Measurements from ENCODE around the gene SH2D7.
A peak's percentile ranks its signal among the peaks of the same experiment; 100 is the strongest.

Gene SH2D7

GRCh38 chr15:78054966-78055365, 37.4 kb upstream of the SH2D7 start:
- no peak overlapping the region for H3K4me3 ChIP-seq (ENCODE audit: low read length)
- TF ChIP-seq ZNF274 (IDR thresholded peaks at IDR 0.05; ENCODE audit: low read depth, low read length) = no peak

GRCh38 chr15:78055919-78056713, 36.2 kb upstream of the SH2D7 start:
- no peak overlapping the region; the same call in 1 of the 2 replicates for H3K4me3 ChIP-seq (ENCODE audit: low read length)
- TF ChIP-seq ZNF274 (IDR thresholded peaks at IDR 0.05; ENCODE audit: low read depth, low read length) = no peak

- TF ChIP-seq ZNF274 (IDR thresholded peaks at IDR 0.05; ENCODE audit: low read depth, low read length) = no peak
- H3K4me3 ChIP-seq (ENCODE audit: low read length) = no peak overlapping the region; the same call in 1 of the 2 replicates
Measured at GRCh38 chr15:78056714-78057269, 35.6 kb upstream of the SH2D7 start.

- TF ChIP-seq ZNF274 (IDR thresholded peaks at IDR 0.05; ENCODE audit: low read depth, low read length) = no peak
- H3K4me3 ChIP-seq (ENCODE audit: low read length) = no peak overlapping the region
Measured at GRCh38 chr15:78057803-78058202, 34.6 kb upstream of the SH2D7 start.

DNA sequence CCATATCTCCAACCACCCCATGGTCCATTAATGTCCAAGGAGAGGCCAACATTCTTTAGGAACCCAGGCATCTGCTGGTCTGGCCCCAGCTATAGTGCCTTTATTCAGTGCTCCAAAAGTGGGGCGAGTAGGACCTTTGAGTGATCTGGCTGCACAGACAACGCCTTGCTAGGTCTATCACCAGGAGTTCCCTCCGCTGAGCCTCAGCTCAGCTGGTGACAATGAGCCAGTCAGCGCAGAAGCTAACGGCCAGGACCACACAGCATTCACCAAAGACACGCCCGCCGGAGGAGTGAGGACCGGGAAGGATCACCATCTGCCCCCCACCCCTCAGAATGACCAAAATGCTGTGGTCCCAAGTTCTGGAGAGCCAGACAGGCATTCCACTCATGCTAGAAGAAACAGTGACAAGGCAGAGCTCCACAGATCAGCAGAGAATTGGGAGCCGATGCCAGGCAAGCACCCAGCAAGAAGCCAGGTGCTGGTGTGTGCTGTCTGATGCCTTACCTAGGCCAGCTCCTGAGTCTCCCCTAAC, 33.9 kb upstream of the SH2D7 start:
- H3K4me3 ChIP-seq (ENCODE audit: low read length) = no peak overlapping the region
- no peak for TF ChIP-seq ZNF274 (IDR thresholded peaks at IDR 0.05; ENCODE audit: low read depth, low read length)

- H3K4me3 ChIP-seq (ENCODE audit: low read length) = no peak overlapping the region
- no peak for TF ChIP-seq ZNF274 (IDR thresholded peaks at IDR 0.05; ENCODE audit: low read depth, low read length)
Measured at GRCh38 chr15:78059110-78059839, 33.1 kb upstream of the SH2D7 start.

- no peak overlapping the region for H3K4me3 ChIP-seq (ENCODE audit: low read length)
- TF ChIP-seq ZNF274 (IDR thresholded peaks at IDR 0.05; ENCODE audit: low read depth, low read length) = no peak
Measured at GRCh38 chr15:78060232-78060631, 32.1 kb upstream of the SH2D7 start.

- H3K4me3 ChIP-seq (ENCODE audit: low read length) = peak overlapping the region; percentile 23; the same call in 1 of the 2 replicates
- TF ChIP-seq ZNF274 (IDR thresholded peaks at IDR 0.05; ENCODE audit: low read depth, low read length) = no peak
Measured at GRCh38 chr15:78061963-78062427, 30.4 kb upstream of the SH2D7 start.

- TF ChIP-seq ZNF274 (IDR thresholded peaks at IDR 0.05; ENCODE audit: low read depth, low read length) = no peak
- no peak overlapping the region; the same call in 1 of the 2 replicates for H3K4me3 ChIP-seq (ENCODE audit: low read length)
Measured at GRCh38 chr15:78063217-78063616, 29.1 kb upstream of the SH2D7 start.

- TF ChIP-seq ZNF274 (IDR thresholded peaks at IDR 0.05; ENCODE audit: low read depth, low read length) = no peak
- H3K4me3 ChIP-seq (ENCODE audit: low read length) = peak overlapping the region; percentile 14; the same call in 1 of the 2 replicates
Measured at GRCh38 chr15:78063970-78064385, 28.4 kb upstream of the SH2D7 start.

DNA sequence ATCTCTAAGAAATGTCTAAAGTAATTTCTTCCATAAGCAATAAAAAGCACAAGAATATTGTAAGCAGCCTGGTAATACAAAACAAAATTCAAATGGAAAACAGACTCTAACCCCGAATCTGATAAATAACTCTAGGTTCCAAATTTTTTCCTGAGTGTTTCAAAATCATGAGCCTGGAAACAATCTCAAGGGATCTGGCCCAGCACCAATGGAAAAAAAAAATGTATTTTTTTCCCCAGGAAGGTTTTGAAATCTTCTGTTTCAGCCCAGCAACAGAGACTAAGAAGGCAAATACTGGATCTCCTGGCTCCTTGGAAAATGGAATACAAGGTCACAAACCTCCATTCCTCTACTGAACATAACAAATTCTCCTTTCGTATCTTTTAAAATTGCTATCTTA, 27.8 kb upstream of the SH2D7 start:
- no peak for TF ChIP-seq ZNF274 (IDR thresholded peaks at IDR 0.05; ENCODE audit: low read depth, low read length)
- H3K4me3 ChIP-seq (ENCODE audit: low read length) = no peak overlapping the region; the same call in 1 of the 2 replicates

DNA sequence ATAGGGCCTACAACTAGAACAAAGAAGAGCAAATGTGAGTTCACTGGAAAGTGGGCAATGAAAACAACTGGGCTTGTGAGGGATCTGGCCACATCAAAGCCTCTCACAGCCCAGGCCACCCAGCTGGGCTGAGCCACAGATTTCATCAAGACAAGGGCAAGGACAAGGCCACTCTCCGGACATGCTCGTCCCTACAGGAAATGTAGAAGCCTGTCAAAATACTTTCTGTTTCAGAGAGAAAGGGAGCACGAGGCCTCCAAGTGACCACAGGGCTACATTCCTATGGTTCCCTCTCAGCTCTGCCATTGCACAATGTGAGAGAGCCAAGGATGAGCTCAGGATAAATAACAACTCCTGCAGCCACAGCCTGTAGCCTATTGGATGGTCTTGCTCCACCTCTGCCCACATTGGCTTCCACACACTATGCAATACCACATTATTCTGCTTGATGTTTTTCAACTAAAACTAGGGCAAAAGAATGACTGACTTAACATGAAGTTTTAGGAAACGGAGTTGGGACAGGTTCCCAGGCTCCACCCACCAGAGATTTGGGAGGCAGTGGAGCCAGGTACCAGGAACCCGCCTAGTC, 27.0 kb upstream of the SH2D7 start:
- peak overlapping the region; percentile 75; the same call in 1 of the 2 replicates for H3K4me3 ChIP-seq (ENCODE audit: low read length)
- no peak for TF ChIP-seq ZNF274 (IDR thresholded peaks at IDR 0.05; ENCODE audit: low read depth, low read length)

DNA sequence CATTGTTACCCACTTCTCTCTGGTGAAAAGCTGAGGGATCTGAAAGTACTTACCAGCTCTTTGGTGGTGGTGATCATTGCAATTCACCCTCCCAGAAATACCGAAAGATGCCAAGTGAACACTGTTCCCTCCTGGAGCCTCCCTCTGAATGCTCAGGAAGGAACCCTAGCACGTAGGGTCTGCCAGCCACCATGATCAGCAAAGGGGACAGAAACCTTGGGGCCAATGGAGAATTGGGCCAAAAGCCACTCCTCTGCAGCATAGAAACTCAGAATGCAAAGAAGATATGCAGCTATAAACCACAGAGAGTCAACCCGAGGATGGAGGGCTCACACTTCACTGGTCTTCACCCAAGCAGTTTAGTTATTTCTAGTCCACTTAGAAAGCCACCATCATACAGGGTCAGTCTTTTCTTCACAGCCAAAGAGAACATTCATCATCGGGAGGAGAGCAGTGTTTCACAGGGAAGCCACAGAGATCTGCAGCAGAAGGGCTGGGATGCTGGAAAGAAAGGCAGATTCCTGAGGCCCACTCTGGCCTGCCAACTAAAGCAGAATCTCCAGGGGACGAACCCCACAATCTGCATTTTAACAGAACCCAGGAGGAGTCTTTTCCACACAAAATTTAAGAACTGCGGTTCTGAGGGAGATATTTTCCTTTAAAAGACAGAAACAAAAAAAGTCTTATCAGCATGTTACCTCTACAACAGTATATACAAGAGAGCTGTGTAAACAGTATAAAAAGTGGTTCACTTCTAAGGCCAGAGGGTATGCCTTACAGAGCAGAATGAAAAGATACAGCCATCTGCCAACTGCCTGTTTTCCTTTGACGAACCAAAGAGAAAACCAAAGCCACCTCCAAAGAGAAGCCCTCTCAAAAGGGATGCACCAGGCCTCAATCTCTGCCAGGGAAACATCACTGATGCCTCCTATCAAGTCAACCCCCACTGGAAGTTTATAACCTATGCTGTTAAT, 26.1 kb upstream of the SH2D7 start:
- H3K4me3 ChIP-seq (ENCODE audit: low read length) = peak overlapping the region; percentile 75; the same call in 1 of the 2 replicates
- no peak for TF ChIP-seq ZNF274 (IDR thresholded peaks at IDR 0.05; ENCODE audit: low read depth, low read length)

Data from GM08714 (cell line).